AG04449 (cell line): Measurements from ENCODE around the gene CAPZB.

ENCODE experiments used
- CTCF ChIA-PET: fragments of 350-600 bp; formaldehyde crosslinking; extraction: SDS; loops from one replicate; lab custom pipeline; 2021; ENCODE audit warnings: antibody characterized with exemption; lab: Yijun Ruan, JAX
- POLR2A ChIA-PET: fragments of 400-600, 350-600 bp; formaldehyde crosslinking; extraction: SDS; loops from one replicate; lab custom pipeline; 2020; ENCODE audit warnings: antibody characterized with exemption, inconsistent platforms; lab: Yijun Ruan, JAX
- DNase-seq: peaks from one replicate; pipeline ENCODE4 v3.0.0-alpha.2; 2010; ENCODE audit warnings: low read depth, low spot score
- H3K4me3 ChIP-seq: 2 replicates; pipeline ENCODE4 v1.5.1; 2011; ENCODE audit warnings: low read depth, mild to moderate bottlenecking, control low read depth, low read length
- TF ChIP-seq, protein P1 (sequence below): IDR thresholded peaks from one replicate; pipeline ENCODE4 v1.5.1; 2011; ENCODE audit warnings: mild to moderate bottlenecking, moderate library complexity, low read length, control low read depth, inconsistent platforms; ENCODE audit not compliant: insufficient read depth; ENCODE audit errors: missing control alignments

CAPZB gene

DNA sequence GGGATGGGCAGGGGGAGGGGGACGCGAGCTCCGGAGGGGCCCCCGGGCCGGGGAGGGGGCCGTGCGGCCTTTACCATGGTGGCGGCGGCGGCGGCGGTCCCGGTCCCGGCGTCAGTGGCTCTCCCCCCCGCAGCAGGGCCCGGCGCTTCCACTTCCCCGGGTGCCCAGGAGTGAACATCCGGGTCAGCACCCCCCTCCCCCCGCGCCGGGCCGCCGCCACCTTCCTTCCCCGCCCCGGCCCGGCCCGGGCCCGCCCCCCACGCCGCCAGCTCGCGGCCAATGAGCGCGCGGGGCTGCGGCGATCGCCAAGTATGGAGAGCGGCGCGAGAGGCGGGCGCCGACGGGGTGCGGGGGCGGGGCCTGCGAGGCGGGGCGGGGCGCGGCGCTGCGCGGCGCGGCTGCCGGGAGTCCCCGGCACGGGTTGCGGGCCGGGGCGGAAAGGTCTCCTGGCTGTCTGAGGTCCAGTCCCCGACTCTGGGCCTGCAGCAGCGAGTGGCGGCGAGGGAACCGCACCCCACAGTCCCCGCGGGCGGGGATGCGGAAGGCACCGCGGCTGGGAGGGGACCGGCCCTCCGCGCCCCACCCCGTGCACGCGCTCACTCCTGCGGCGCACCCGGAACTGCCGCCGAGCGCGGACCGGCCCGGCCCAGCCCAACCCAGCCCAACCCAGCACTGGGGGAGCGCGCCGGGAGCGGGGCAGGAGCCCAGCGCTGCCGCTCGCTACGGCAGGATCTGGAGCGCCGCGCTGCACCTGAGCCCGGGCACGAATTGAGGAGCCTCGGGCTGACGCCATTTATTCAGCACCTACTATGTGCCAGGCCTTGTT lies at the start of gene CAPZB:
Gene CAPZB, minus strand, starts transcription at position 178 of the 826 bp plus-strand sequence. Its CDS starts 101 bp downstream, at position 77.
- peak within 1 kb of the TSS; percentile 84 for H3K4me3 ChIP-seq
- TF ChIP-seq, protein P1, sequence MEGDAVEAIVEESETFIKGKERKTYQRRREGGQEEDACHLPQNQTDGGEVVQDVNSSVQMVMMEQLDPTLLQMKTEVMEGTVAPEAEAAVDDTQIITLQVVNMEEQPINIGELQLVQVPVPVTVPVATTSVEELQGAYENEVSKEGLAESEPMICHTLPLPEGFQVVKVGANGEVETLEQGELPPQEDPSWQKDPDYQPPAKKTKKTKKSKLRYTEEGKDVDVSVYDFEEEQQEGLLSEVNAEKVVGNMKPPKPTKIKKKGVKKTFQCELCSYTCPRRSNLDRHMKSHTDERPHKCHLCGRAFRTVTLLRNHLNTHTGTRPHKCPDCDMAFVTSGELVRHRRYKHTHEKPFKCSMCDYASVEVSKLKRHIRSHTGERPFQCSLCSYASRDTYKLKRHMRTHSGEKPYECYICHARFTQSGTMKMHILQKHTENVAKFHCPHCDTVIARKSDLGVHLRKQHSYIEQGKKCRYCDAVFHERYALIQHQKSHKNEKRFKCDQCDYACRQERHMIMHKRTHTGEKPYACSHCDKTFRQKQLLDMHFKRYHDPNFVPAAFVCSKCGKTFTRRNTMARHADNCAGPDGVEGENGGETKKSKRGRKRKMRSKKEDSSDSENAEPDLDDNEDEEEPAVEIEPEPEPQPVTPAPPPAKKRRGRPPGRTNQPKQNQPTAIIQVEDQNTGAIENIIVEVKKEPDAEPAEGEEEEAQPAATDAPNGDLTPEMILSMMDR, result no peak
- ChIA-PET CTCF (interaction anchor here (1.0 to 4.1 kb wide), 5 partner anchors 10 to 176 kb away, joined by 3 to 36 read pairs (median 10); no protein-coding TSS in a partner anchor), POLR2A (interaction anchor here (0.6 to 1.0 kb wide), 3 partner anchors 29 to 88 kb away, joined by 3 to 4 read pairs (median 3); no protein-coding TSS in a partner anchor)
- DNase-seq, result no peak

DNA sequence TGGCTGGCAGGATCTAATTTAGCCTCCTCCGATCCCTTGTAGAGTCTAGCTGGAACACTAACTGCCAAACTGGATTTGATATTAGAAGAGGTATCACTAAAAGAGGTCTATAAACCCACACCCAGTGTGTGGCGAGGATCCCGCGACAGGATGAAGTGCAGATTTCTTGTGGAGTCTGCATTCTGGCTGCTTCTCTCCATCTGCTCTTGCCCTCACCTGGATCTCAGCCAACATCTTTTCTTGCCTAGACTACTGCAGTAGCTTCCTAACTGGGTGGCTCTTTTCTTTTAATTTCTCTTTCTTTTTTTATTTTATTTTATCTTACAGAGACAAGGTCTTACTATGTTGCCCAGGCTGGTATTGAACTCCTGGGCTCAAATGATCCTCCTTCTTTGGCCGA lies 48.9 kb upstream of the CAPZB start:
- no peak for DNase-seq
- ChIA-PET POLR2A (no interaction called here), CTCF (no interaction called here)
- no peak overlapping the region for H3K4me3 ChIP-seq
- TF ChIP-seq, protein P1, result no peak

DNA sequence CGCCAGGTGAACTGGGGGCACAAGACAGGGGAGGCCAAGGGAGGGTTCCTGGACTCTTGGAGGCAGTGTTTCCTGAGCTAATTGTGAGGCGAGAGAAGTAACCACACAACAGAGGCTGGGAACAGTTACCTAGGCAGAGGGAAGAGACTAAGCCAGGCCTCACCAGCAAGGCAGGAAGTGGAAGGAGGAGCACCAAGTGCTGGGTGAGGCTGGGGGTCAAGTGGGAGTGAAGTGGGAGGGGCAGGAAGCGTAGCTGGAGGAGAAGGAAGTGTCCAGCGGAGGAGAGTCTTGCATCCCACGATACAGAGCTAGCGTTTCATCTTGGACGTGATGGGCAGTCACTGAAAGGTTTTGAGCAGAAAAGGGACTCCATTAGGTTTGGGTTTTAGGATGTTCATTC lies 48.3 kb upstream of the CAPZB start:
- CTCF ChIA-PET, result no interaction called here

DNA sequence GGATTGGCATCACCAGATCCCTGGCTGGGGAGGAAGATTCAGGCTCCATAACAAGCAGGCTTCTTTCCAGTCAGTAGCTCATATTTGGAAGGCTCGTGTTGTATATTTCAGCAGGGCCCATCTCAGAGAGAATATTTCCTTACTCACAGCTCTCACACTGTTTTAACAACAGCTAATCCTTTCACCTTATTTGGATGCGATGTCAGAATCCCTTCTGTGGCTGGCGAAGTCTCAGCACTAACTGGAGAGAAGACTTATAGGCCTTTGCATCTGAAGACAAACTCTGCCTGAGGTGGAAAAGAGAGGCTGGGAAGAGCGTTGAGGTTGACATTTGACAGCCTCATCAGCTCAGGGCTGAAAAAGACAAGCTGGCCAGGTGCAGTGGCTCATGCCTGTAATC lies 47.2 kb upstream of the CAPZB start:
- CTCF ChIA-PET, result no interaction called here
- TF ChIP-seq, protein P1, result no peak
- POLR2A ChIA-PET, result no interaction called here
- H3K4me3 ChIP-seq, result no peak overlapping the region
- DNase-seq, result no peak

More for the DNA sequence above, 48.3 kb upstream of the CAPZB start:
- TF ChIP-seq, protein P1, result no peak
- no peak for DNase-seq
- POLR2A ChIA-PET, result no interaction called here
- no peak overlapping the region for H3K4me3 ChIP-seq

DNA sequence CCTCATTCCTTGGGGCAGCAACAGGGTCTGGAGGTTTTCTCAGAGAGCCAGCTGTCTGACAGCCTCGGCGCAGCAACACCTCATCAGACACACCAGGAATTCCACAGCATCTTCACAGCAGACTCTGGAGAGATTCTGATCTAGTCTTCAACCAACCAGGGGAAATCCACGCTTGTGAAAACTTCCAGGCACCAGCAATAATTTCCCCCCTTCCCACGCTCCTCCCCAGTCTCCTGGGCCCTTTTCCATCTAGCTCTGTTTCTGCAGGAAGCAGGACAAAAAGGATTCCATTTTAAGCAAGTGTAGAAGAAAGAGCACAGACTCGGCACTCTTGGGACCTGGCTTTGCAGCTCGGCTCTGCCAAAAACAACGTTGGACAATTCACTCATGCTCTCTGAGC lies 44.3 kb upstream of the CAPZB start:
- TF ChIP-seq, protein P1, result no peak
- no peak for DNase-seq
- H3K4me3 ChIP-seq, result no peak overlapping the region
- ChIA-PET CTCF (no interaction called here), POLR2A (no interaction called here)

DNA sequence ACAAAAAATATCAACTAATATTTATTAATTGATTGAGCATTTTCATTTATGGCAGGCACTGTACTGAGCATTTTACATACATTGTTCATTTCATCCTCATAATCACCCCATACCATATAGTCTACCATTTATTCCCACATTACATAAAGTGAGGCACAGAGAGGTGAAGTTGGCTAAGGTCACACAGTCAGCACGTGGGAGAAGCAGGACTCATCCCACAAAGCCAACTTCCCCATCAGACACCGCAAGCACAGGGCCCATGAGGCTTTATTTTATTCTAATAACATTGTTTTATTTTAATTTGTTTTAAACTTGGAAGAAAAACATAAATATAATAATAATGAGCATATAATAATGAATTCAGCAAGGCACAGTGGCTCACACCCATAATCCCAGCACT lies 43.1 kb upstream of the CAPZB start:
- ChIA-PET CTCF (no interaction called here), POLR2A (no interaction called here)
- no peak for DNase-seq
- no peak overlapping the region for H3K4me3 ChIP-seq
- TF ChIP-seq, protein P1, result no peak
